BLaER1 treated with 17β-estradiol and CSF1 and Interleukin-3, amounts not matched to agents 10 nM and 100 nM (cell line): ENCODE measurements around the gene RTKN2.

Experiments
- H3K27ac ChIP-seq, 11 experiments: shearing (Covaris generic); formaldehyde crosslinking; 2 replicates each; pipeline ENCODE4 v1.8.1; 2022
- H3K27me3 ChIP-seq, 11 experiments: shearing (Covaris generic); formaldehyde crosslinking; 2 replicates each; pipeline ENCODE4 v1.8.1; 2022
- H3K36me3 ChIP-seq, 11 experiments: shearing (Covaris generic); formaldehyde crosslinking; 2 replicates each; pipeline ENCODE4 v1.8.1; 2022
- H3K4me1 ChIP-seq, 10 experiments: shearing (Covaris generic); formaldehyde crosslinking; 2 replicates each; pipeline ENCODE4 v1.8.1; 2022
- H3K4me2 ChIP-seq, 11 experiments: shearing (Covaris generic); formaldehyde crosslinking; 2 replicates each; pipeline ENCODE4 v1.8.1; 2022
- H3K4me3 ChIP-seq, 10 experiments: shearing (Covaris generic); formaldehyde crosslinking; 2 replicates each; pipeline ENCODE4 v1.8.1; 2022
- H3K9ac ChIP-seq, 11 experiments: shearing (Covaris generic); formaldehyde crosslinking; 2 replicates each; pipeline ENCODE4 v1.8.1; 2022
- H3K9me3 ChIP-seq, 11 experiments: shearing (Covaris generic); formaldehyde crosslinking; replicated peaks in 1 of 11; 2 replicates each; pipeline ENCODE4 v1.8.1; 2022
- H4K20me1 ChIP-seq, 11 experiments: shearing (Covaris generic); formaldehyde crosslinking; 2 replicates each; pipeline ENCODE4 v1.8.1; 2022
- Cebpa-rat ChIP-seq, 11 experiments: shearing (Covaris generic); IDR thresholded peaks; 2 replicates each; pipeline ENCODE4 v1.8.1; 2022

RTKN2 gene

DNA sequence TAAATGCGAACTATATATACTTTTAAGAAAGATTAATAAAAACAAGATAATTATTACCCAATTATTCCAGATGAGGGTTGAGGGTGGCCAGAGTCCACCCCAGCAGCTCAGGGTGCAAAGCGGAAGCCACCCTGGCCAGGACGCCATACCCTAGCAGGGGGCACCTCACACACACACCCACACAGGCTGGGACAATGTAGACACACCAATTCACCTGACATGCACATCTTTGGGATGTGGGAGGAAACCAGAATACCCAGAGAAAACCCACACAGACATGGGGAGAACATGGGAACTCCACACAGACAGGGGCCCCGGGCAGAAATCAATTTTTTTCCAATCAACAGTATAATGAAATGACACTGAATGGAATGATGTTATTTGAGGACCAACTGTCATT lies 86.0 kb downstream of the RTKN2 start:
- Histone ChIP-seq H3K4me2 (no peak overlapping the region), H3K4me3 (no peak overlapping the region), H3K9me3 (peaks cover 6 to 35% (median 17%) of the 10 kb centered on the region in 11 experiments; a peak in 18 of 22 replicates), H3K9ac (no peak overlapping the region), H3K27me3 (no peaks in the 10 kb centered on the region), H3K27ac (no peak overlapping the region), H3K4me1 (peaks cover 0 to 5% (median 0%) of the 10 kb centered on the region in 10 experiments; a peak in 3 of 20 replicates), H4K20me1 (no peaks in the 10 kb centered on the region), H3K36me3 (peaks cover 0 to 13% (median 0%) of the 10 kb centered on the region in 11 experiments; a peak in 3 of 22 replicates)
- no peak for TF ChIP-seq Cebpa-rat (IDR thresholded peaks at IDR 0.05)

- Histone ChIP-seq H3K27me3 (no peaks in the 10 kb centered on the region), H4K20me1 (no peaks in the 10 kb centered on the region), H3K36me3 (peaks cover 0 to 13% (median 0%) of the 10 kb centered on the region in 11 experiments; a peak in 3 of 22 replicates), H3K9ac (no peak overlapping the region), H3K4me1 (peaks cover 0 to 8% (median 0%) of the 10 kb centered on the region in 10 experiments; a peak in 3 of 20 replicates), H3K27ac (no peak overlapping the region), H3K4me3 (no peak overlapping the region), H3K9me3 (peaks cover 6 to 38% (median 18%) of the 10 kb centered on the region in 11 experiments; a peak in 18 of 22 replicates), H3K4me2 (no peak overlapping the region)
- no peak for TF ChIP-seq Cebpa-rat (IDR thresholded peaks at IDR 0.05)
These were observed 86.5 kb downstream of the RTKN2 start for GRCh38 chr10:62182171-62182570.

DNA sequence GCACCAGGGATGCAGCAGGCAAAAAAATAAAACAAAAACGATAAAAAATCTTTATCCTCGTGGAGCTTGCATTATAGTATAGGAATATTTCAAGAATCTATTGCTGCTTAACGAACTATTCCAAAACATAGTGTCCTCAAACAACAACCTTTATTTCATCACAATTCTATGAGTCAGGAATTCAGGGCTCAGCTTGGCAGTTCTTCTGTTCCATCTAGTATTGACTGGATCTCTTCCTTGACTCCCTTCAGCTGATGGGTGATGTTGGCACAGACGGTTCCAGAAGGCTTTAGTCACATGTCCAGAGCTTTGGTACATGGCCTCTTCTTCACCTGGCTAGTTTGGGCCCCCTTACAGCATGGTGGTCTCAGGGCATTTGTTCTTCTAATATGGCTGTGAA lies 88.0 kb downstream of the RTKN2 start:
- no peak overlapping the region for H3K4me3 ChIP-seq
- peaks cover 6 to 38% (median 19%) of the 10 kb centered on the region in 11 experiments; a peak in 18 of 22 replicates for H3K9me3 ChIP-seq
- peaks cover 0 to 13% (median 0%) of the 10 kb centered on the region in 11 experiments; a peak in 3 of 22 replicates for H3K36me3 ChIP-seq
- TF ChIP-seq Cebpa-rat (IDR thresholded peaks at IDR 0.05) = no peak
- no peak overlapping the region for H3K4me2 ChIP-seq
- H3K27me3 ChIP-seq = no peaks in the 10 kb centered on the region
- no peak overlapping the region for H3K27ac ChIP-seq
- no peak overlapping the region for H3K9ac ChIP-seq
- peaks cover 0 to 11% (median 2%) of the 10 kb centered on the region in 10 experiments; a peak in 8 of 20 replicates for H3K4me1 ChIP-seq
- no peaks in the 10 kb centered on the region for H4K20me1 ChIP-seq

GRCh38 chr10:62178568-62178967 lies 90.1 kb downstream of the RTKN2 start:
- Histone ChIP-seq H3K27ac (no peak overlapping the region), H3K4me1 (peaks cover 0 to 16% (median 9%) of the 10 kb centered on the region in 10 experiments; a peak in 9 of 20 replicates), H3K9ac (no peak overlapping the region), H4K20me1 (no peaks in the 10 kb centered on the region), H3K27me3 (no peaks in the 10 kb centered on the region), H3K36me3 (peaks cover 0 to 9% (median 0%) of the 10 kb centered on the region in 11 experiments; a peak in 3 of 22 replicates), H3K4me3 (no peak overlapping the region), H3K9me3 (peaks cover 13 to 44% (median 23%) of the 10 kb centered on the region in 11 experiments; a peak in 19 of 22 replicates), H3K4me2 (no peak overlapping the region)
- no peak for TF ChIP-seq Cebpa-rat (IDR thresholded peaks at IDR 0.05)

GRCh38 chr10:62177111-62177510 lies 91.5 kb downstream of the RTKN2 start:
- peaks cover 0 to 9% (median 0%) of the 10 kb centered on the region in 11 experiments; a peak in 1 of 22 replicates for H3K36me3 ChIP-seq
- peaks cover 23 to 58% (median 34%) of the 10 kb centered on the region in 11 experiments for H3K9me3 ChIP-seq
- no peak overlapping the region for H3K4me3 ChIP-seq
- H3K4me1 ChIP-seq = peaks cover 0 to 16% (median 9%) of the 10 kb centered on the region in 10 experiments; a peak in 9 of 20 replicates
- H3K27ac ChIP-seq = no peak overlapping the region
- H3K9ac ChIP-seq = no peak overlapping the region
- no peak for TF ChIP-seq Cebpa-rat (IDR thresholded peaks at IDR 0.05)
- peak overlapping the region in 1 of 11 experiments; percentile 2; a peak in 1 of 22 replicates for H3K4me2 ChIP-seq
- no peaks in the 10 kb centered on the region for H4K20me1 ChIP-seq
- no peaks in the 10 kb centered on the region for H3K27me3 ChIP-seq

- H4K20me1 ChIP-seq = no peaks in the 10 kb centered on the region
- no peaks in the 10 kb centered on the region for H3K27me3 ChIP-seq
- H3K36me3 ChIP-seq = peaks cover 0 to 3% (median 0%) of the 10 kb centered on the region in 11 experiments; a peak in 1 of 22 replicates
- H3K4me2 ChIP-seq = peak overlapping the region in 5 of 11 experiments; percentile 0 to 47 (median 37); a peak in 7 of 22 replicates
- no peak for TF ChIP-seq Cebpa-rat (IDR thresholded peaks at IDR 0.05)
- peaks cover 22 to 57% (median 32%) of the 10 kb centered on the region in 11 experiments for H3K9me3 ChIP-seq
- H3K4me1 ChIP-seq = peaks cover 0 to 30% (median 9%) of the 10 kb centered on the region in 10 experiments; a peak in 10 of 20 replicates
- no peak overlapping the region for H3K4me3 ChIP-seq
- no peak overlapping the region for H3K9ac ChIP-seq
- H3K27ac ChIP-seq = peak overlapping the region in 2 of 11 experiments; percentile 18 to 40; a peak in 3 of 22 replicates
These were observed 93.4 kb downstream of the RTKN2 start for GRCh38 chr10:62175251-62175650.

DNA sequence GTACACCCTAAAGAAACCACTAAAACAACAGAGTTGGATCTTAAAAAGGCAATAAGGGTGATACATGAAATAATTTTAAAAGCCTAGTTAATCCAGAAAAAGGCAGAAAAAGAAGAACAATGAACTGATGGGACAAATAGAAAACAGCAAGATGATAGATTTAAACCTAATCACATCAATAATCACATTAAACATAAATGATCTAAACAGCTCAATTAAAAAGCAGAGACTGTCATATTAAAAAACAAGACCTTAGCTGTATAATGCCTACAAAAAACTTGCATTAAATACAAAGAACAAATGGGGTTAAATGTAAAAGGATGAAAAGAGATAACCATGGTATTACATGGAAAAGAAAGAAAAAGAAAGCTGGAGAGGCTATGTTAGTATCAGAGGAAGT lies 96.2 kb downstream of the RTKN2 start:
- peaks cover 15 to 44% (median 34%) of the 10 kb centered on the region in 11 experiments for H3K9me3 ChIP-seq
- H4K20me1 ChIP-seq = no peaks in the 10 kb centered on the region
- no peaks in the 10 kb centered on the region for H3K36me3 ChIP-seq
- no peak overlapping the region for H3K4me3 ChIP-seq
- TF ChIP-seq Cebpa-rat (IDR thresholded peaks at IDR 0.05) = no peak
- no peak overlapping the region for H3K9ac ChIP-seq
- H3K4me2 ChIP-seq = no peak overlapping the region
- H3K4me1 ChIP-seq = peaks cover 0 to 42% (median 4%) of the 10 kb centered on the region in 10 experiments; a peak in 9 of 20 replicates
- no peaks in the 10 kb centered on the region for H3K27me3 ChIP-seq
- no peak overlapping the region for H3K27ac ChIP-seq

DNA sequence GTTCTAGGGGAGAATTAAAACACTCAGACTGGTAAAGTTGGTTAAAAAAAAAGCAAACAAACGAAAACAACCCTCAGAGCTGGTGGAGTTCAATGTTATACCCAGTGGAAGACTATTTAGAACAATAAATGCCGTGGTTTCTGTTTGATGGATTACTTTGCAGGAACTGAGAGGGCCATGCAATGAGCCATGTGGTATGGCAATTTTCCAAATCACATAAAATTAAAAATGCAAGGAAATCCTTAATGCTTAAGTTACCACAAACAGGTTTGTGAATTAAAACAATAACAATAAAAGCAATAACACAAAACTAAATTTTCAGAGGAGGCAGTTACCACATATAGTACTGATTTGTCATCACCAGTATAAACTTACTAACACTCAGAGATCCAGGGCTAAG lies 96.9 kb downstream of the RTKN2 start:
- Histone ChIP-seq H3K27ac (no peak overlapping the region), H3K4me2 (no peak overlapping the region), H3K4me3 (no peak overlapping the region), H4K20me1 (no peaks in the 10 kb centered on the region), H3K36me3 (no peaks in the 10 kb centered on the region), H3K9me3 (peaks cover 15 to 43% (median 34%) of the 10 kb centered on the region in 11 experiments), H3K9ac (no peak overlapping the region), H3K4me1 (peaks cover 0 to 48% (median 4%) of the 10 kb centered on the region in 10 experiments; a peak in 10 of 20 replicates), H3K27me3 (no peaks in the 10 kb centered on the region)
- no peak for TF ChIP-seq Cebpa-rat (IDR thresholded peaks at IDR 0.05)

- Histone ChIP-seq H3K4me1 (peaks cover 0 to 58% (median 8%) of the 10 kb centered on the region in 10 experiments; a peak in 11 of 20 replicates), H3K4me3 (no peak overlapping the region), H3K27me3 (no peaks in the 10 kb centered on the region), H3K36me3 (no peaks in the 10 kb centered on the region), H3K9me3 (peaks cover 15 to 43% (median 31%) of the 10 kb centered on the region in 11 experiments), H4K20me1 (no peaks in the 10 kb centered on the region), H3K4me2 (peak overlapping the region in 3 of 11 experiments; percentile 7 to 21 (median 13); a peak in 3 of 22 replicates), H3K9ac (no peak overlapping the region), H3K27ac (no peak overlapping the region)
- TF ChIP-seq Cebpa-rat (IDR thresholded peaks at IDR 0.05) = no peak
These were observed 97.9 kb downstream of the RTKN2 start for GRCh38 chr10:62170732-62171131.
